DND-41 (cell line): ENCODE measurements around the gene PDE4A.

Source experiments
- EZH2 ChIP-seq: IDR thresholded peaks from 3 replicates; pipeline ENCODE4 v1.6.1; 2012; ENCODE audit warnings: borderline replicate concordance, low read depth, mild to moderate bottlenecking, moderate library complexity, low read length, inconsistent platforms; ENCODE audit not compliant: severe bottlenecking
- TF ChIP-seq, protein P1 (sequence below): IDR thresholded peaks from 2 replicates; pipeline ENCODE4 v1.5.1; 2012; ENCODE audit warnings: borderline replicate concordance, low read length, moderate library complexity, mild to moderate bottlenecking; ENCODE audit not compliant: poor library complexity, severe bottlenecking; ENCODE audit errors: extremely low read depth

DNA sequence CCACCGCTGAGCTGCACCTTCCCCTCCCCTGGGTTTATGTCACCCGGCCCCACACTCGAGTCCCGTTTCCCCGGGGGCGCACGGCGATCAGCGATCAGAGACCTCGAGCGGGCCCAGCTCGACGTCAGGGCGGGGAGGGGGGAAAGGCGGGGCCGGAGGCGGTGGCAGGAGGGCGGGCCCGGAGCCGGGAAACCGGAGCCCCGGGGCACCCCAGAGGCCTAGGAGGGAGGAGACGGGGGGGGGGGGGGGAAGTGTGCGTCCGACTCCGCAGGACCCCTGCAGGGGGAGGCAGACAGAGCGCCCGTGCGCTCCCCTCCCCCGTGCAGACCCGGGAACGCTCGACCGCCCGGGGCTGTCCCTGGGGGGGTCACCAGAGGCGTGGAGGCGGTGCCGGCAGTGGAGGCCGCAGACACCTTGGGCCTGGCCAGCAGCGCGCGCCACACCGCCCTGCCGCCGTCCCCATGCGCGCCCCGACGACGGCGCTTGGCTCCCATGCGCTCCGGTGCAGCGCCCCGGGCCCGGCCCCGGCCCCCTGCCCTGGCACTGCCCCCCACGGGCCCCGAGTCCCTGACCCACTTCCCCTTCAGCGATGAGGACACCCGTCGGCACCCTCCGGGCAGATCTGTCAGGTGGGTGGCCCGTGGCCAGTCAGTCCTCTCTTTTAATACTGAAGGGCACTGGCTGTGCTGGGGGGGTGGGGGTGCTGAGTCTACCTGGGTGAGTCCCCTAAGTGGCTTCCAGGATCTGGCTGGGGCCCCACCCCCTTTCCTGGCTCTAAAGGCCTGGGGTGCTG, 11.8 kb downstream of the PDE4A start:
- TF ChIP-seq, protein P1, sequence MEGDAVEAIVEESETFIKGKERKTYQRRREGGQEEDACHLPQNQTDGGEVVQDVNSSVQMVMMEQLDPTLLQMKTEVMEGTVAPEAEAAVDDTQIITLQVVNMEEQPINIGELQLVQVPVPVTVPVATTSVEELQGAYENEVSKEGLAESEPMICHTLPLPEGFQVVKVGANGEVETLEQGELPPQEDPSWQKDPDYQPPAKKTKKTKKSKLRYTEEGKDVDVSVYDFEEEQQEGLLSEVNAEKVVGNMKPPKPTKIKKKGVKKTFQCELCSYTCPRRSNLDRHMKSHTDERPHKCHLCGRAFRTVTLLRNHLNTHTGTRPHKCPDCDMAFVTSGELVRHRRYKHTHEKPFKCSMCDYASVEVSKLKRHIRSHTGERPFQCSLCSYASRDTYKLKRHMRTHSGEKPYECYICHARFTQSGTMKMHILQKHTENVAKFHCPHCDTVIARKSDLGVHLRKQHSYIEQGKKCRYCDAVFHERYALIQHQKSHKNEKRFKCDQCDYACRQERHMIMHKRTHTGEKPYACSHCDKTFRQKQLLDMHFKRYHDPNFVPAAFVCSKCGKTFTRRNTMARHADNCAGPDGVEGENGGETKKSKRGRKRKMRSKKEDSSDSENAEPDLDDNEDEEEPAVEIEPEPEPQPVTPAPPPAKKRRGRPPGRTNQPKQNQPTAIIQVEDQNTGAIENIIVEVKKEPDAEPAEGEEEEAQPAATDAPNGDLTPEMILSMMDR, result no peak
- TF ChIP-seq EZH2, result no peak
